NCI-H2227 (cell line): Measurements from ENCODE around the gene MRPL53.
"Not testable (repeated sequence)": the region's sequence is repeated elsewhere in the genome, so short reads cannot be mapped to it uniquely, and the experiment has no call there.

ENCODE experiments used
- DNase-seq: peaks from one replicate; lab custom pipeline; 2025; ENCODE audit not compliant: unreplicated experiment; lab: John Stamatoyannopoulos, UW

MRPL53 gene

DNA sequence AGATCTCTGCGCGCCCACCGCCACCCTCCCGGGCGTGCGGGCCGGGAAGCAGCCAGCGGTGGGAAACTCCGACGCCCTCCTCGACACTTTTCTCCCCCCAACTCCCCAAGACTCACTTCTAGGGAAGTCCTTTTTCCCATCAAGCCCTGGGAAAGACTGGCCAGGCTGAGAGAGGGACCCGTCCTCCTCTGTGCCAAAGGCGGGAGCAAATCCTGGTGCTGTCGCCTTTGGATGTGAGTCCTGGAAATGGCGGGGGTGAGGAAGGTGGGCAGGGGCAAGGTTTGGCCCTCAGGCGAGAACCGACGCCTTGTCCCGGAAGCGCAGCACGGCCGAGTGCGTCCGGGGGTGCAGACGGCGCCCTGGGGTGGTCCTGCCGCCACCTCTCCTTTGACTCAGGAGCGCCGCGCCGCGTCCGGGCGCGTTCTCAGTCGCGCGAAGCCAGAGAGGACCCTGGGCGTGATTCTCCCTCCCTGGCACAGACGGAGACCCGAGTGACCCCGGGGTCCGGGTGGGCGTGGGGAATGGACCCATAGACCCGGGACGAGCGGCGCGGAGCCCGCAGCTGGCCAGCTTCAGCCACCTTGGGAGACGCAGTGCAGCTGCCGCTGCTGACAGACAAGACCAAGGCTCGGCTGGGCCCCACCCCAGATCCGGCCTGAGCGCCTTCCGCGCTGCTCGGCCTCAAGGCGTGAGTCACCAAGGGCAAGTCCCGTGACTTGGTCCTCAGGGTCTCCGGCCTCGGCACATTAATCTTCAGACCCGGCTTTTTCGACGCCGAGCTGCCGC is 30.4 kb upstream of the MRPL53 start:
- no peak for DNase-seq

DNA sequence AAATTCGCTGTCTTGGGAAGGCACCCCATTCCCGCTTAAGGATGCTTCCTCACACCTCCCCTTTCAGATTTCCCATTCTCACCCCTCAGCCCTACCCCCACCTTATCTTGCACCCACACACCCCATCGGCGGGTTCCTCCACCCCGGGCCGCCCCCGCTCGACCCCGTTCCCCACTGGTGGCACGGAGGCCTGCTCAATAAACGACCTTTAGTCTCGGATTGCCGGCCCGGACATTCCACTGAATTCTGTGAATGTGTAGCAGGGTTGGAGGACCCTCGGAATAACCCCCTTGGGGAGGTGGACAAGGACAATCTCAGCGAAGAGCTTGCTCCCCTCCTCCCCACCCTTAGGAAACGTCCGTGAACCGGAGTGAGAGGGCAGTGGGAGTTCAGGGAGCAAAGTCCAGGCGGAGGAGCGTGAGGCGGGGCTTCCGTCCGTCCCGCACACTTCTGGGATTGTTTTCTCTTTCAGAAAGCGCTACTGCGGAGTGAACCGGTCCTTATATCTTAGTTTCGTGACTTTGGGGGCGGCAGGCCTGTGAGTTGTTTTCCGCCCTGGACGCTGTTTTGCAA is 29.8 kb upstream of the MRPL53 start:
- no peak for DNase-seq

DNA sequence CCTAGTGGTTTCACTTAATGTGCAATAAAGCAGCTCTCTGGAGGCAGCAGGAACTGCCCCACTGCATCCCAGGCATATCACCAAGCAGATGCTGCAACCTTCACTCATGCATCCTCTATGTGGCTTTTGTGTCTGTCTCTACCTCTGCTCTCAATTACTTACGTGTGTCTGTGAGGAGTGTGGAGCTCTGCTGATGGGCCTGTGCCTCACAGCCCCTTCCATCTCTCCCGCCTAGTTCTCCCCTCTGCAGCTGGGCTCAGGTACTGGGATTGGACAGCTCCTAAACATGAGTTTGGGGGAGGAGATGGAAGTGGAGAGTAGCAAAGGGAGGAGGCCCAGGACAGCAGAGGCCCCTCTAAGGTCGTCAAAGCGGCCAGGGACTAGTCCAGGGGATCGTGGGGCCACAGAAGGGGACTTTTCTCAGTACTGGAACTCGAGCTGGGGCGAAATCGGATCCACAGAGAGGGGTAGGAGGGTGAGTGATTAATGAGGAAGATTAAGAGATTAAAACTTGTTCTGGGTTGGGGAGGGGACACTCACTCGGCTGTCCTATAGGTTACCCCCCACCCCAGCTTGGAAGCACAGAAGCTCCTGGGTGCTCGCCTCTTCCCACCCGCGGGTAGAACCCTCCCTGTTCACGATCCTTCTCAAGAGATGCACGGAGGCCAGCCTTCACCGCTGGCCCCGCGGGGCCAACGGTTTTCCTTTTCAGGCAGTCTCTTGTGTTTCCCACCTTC is 29.0 kb upstream of the MRPL53 start:
- no peak for DNase-seq

DNA sequence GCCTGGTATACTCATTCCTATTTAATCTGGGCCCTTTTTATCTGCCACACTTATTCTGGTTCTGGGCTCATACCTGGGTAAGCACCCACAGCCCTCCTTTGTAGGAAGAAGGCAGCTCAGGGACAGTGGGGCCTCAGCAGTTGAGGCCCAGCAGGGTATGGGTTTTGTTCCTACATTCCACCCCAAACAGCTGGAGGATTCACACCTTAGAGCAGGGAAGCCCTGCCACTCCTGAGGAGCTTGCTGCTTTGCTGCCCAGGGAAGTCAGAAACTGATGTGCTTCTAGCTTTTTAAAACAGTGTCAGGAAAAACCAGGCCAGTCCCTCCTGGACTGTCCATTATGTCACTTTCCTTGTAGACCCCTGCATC is 28.1 kb upstream of the MRPL53 start:
- DNase-seq: no peak

DNA sequence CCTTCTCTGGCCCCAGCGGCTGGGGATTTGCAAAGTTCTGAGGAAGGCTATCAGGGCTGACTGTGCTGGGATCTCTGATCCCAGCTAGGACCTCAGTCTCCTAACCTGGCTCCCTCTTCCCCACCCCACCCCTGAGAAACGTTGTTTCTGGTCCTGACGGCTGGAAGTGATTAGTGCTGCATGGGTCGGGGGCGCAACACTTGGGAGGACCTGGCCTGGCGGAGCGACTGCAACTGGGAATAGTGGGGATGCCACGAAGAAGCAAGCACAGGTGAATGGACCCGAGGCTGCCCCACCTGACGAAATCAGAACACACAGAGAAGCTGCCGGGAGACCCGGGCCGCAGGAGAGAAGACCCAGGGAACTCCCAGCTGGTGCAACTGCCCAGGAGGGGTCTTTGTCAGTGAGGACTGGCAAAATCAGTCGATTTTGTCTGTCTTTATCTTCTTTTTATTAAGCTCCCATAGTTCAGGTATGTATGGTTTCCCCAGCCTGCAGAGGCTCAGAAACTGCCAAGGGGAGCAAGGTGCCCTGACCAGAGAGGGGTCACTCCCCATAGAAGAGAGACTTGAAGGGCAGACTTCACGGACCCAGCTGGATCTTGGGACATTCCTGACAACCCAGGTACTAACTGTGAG is 27.6 kb upstream of the MRPL53 start:
- DNase-seq: no peak

DNA sequence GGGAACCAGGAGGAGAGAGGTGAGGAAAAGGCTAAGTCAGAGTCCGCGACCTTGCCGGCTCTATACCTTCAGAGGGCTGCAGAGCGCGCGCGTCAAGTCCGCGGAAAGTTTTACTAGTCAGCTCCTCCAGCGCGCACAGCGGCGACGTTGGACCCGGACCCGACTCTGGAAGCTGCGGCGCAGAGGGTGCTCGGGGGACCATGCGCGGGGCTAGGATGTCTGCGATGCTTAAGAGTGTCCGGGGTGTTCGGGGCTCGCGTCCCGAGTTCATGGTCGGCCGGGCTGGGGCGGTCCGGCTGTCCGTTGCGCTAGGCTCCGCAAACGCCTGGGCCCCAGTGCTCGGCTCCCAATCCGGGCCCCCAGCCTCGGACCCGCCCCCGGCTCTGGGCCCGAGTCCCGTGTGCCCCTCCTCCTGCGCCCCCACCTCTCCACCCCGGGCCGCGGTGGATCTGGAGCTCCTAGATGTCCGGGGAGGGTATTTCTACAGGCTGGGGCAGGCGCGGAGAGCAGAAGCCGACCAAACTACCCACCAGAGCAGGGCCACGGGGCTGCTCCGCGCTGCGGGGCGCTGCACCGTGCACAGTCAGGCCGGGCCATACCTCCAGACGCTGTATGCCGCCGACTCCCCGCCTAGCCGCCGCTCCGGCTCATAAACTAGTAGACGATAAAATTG is 26.9 kb upstream of the MRPL53 start, which contains the start of gene LBX2:
Gene LBX2 (minus strand): TSS at position 337 of the 673 bp plus-strand sequence. CDS start 66 bp downstream, at position 271.
- no peak for DNase-seq

DNA sequence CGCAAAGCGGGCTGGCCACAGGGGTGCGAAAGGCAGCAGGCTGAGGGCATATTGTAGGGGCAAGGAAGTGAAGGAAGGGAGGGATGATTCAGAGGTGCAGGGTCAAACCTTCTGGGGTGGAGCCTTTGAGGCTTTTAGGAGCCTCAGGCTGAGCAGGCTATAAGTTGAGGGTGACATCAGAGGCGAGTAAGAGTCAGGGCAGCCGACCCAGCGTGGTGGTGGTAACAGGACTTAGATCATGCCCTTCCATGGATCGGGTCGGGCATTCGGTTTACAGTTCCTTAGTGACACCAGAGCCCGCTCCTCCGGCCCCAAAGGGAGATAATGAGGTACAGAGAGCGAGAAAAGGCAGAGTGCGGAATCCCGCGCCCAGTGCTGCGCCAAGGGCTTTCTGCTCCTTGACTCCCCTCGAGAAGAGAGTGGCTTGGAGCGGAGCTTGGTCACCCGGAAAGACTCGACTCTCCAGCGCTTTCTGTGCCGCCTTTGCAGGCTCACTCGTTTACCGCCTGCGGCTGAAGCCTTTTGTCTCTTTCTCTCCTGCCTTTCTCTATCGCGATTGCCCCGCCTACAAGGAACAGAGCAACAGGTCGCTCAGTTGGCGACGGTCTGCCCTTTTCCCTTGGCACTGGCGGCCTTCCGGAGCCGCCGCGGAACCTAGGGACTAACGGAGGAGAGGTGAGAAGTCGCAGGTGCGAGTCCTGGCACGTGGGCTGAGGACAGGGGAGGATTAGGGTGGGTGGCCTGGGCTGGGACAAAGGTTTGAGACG is 26.2 kb upstream of the MRPL53 start:
- peak; percentile 37 for DNase-seq

DNA sequence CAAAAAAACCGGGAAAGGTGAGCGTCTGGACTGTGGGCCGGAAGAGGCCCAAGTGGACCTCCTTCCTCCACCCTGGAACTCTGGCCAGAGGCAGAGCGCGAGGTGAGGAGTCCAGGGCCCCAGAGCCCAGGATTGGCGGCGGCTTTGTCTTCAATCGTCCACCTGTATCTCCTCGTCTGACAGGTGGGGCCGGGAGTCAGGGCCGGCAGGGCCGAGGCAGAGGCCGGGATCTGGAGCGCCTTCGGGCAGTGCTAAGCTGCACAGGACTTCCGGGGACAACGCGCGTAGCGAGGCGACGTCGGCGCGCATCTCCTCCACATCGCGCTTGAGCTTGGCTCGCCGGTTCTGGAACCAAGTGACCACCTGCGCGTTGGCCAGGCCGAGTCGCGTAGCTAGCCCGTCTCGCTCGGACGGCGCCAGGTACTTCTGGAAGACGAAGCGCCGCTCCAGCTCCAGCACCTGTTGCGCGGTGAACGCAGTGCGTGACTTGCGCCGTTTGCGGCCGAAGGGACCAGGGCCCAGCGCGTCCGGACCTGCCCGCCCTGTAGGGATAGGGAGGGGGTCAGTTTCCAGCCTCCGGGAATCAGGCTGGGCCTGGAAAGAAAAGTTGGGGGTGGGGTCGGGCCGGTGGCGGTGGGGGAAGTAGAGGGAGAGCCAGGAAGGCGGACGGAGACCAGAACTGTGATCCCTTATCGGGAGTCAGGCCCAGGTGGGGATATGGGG is 25.5 kb upstream of the MRPL53 start:
- peak; percentile 41 for DNase-seq

DNA sequence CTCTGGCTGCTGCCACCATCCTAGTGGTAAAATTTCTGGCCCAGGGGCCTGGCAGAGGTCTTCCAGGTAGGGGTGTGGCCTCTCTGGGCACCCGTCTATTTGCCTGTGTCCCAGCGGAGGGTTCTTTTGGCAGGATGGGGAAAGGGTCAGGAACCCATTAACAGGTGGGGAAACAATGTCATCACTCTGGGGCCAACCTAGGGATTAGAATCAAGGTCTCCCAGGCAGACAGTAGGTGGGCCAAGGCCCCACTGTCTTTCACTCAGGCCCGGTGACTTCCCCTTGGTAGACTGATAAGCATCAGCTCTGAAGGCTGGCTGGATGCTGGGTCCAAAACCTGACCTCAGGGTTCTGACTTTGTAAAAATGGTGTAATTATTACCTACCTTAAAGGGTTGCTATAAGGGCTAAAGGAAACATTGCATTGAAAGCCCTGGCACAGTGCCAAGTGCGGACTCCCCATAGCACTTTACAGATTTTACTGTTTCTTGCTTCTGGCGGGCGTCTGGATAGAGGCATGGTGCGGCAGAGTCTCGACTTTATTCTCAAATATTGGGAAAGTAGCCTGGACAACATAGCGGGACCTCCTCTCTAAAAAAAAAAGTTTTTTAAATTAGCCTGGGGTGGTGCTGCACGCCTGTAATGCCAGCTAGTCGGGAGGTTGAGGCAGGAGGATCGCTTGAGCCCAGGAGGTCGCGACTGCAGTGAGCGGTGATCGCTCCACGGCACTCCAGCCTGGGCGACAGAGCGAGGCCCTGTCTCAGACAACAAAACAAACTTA is 24.7 kb upstream of the MRPL53 start:
- DNase-seq: no peak

DNA sequence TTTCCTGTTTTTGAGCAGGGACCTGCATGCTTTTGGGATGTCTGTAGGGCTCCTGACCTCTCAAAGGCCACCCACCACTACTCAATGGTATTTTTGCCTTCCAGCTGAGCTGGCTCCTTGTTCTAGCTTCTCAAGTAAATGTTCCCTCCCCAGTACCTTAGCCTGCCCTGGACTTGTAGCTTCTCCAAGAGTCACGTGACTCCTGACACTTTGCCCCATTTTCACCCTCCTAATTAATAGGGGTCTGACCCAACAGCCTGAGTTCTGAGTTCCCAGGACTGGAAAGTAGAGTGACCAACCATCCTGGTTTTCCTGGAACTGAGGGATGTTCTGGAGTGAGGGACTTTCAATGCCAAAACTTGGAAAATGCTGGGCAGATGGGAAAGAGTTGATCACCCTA is 23.0 kb upstream of the MRPL53 start:
- DNase-seq: no peak

DNA sequence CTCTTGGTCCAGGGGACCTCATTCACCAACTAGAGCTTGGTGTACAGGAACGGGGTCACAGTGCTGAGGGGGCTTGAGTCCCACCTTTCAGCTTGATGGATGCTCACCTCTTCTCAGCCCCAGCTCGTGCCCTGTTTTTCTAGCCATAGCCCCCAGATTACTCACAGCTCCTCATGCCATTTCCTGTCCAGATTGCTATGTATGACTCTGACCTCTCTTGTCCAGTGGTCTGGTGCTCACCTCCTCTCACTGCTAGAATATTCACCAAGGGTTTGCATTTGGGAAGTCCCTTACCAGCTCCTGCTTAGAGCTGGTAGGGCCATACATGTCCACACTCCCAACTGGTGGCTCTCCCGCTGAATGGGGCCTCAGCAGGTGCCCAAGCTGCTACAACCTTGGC is 21.1 kb upstream of the MRPL53 start:
- DNase-seq: no peak

DNA sequence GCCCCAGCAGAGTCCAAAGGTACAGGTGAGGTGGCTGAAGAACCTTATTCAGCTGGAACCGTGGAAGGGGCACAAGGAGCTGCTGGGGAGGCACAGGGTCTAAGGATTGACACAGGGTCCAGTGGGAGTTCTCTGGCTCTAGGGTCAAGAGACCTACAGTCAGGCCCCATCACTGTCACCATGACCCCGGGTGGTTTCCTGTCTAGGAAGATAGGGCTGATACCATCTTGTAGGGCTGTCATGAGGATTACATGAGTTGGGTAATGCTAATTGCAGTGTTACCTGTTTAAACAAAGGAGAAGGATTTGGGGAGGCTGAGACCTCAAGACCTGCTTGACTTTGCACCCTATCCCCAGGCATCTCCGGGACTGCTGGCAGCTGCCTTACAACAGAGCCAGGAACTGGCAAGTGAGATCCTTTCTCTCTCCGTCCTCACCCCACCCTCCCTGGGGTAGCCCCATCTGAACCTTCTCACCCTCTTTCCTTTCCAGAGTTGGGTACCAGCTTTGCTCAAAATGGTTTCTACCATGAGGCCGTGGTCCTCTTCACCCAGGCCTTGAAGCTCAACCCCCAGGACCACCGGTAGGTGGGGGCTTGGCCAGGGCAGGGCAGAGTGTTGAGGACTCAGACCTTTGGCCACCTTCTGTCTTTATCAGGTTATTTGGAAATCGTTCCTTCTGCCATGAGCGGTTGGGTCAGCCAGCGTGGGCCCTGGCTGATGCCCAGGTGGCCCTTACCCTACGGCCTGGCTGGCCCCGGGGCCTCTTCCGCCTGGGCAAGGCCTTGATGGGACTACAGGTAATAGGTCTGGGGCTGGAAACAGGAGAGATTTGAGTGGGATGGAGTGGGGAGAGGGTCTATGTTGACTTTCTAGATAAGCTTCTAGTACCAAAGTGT is 19.4 kb upstream of the MRPL53 start:
- DNase-seq: no peak

DNA sequence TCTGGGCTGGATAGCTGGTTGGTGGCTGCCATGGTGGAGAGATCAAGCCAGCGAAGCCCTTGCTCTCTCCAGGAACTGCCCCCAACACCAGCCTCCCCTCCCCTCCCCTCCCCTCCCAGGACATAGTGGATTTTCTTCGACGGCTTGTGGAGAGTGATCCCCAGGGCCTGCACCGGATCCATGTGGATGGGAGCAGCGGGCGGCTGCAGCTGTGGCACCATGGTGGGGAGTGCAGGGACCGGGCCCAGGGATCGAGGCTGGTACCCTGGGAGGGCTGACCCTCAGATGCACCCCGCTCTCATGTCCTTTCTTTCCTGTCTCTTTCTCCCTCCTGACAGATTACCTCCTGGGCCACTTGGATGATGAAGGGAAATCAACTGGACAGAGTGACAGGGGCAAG is 17.4 kb upstream of the MRPL53 start:
- DNase-seq: no peak

DNA sequence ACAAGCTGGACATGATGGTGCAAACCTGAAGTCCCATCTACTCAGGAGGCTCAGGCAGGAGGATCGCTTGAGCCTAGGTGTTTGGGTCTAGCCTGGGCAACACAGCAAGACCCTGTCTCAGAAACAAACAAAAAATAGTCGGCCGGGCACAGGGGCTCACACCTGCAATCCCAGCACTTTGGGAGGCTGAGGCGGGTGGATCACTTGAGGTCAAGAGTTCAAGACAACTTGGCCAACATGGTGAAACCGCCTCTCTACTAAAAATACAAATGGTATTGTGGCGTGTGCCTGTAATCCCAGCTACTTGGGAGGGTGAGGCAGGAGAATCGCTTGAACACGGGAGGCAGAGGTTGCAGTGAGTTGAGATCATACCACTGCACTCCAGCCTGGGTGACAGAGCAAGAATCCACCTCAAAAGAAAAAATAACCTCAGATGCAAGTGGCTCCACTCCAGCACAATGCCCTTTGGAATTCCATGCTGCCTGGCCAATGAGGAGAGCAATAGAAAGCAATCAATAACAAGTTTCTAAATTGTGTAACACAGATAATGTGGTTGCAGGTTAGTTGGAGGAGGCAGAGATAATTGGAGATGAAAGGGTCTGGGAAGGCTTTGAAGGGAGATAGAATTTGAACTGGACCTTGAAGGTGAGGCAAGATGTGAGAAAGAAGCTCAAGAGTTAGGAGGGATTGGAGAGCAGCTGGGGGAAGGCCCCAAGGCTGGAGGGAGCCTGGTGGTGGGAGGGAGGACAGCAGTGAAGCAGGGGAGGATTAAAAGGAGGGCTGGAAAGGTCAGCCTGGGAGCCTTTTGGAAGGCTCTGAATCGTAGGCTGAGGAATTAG is 16.4 kb upstream of the MRPL53 start:
- no peak for DNase-seq

DNA sequence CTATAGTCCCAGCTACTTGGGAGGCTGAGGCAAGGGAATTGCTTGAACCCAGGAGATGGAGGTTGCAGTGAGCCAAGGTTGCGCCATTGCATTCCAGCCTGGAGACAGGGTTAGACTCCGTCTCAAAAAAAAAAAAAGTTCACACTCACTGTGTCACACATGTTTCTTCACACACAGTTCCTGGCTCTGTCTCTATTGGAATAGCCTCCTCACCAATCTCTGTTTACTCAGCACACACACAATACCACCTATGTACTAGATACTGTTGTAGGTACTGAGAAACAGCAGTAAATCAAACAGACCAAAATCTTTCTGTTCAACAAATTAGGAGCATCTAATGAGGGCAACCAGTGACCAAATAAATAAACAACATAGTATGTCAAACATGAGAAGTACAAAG is 13.7 kb upstream of the MRPL53 start:
- DNase-seq: no peak

DNA sequence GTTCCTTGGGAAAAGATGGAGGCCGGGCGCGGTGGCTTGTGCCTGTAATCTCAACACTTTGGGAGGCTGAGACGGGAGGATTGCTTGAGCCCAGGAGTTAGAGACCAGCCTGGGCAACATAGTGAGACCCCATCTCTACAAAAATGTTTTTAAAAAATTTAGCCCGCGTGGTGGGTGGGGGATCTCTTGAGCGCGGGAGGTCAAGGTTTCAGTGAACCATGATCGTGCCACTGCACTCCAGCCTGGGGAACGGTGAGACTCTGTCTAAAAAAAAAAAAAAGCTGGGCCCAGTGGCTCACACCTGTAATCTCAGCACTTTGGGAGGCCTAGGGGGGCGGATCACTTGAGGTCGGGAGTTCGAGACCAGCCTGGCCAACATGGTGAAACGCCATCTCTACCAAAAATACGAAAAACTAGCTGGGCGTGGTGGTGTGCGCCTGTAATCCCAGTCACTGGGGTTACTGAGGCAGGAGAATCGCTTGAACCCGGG is 11.2 kb upstream of the MRPL53 start:
- not testable (repeated sequence) for DNase-seq
